SK-N-MC (cell line): Measurements from ENCODE around the gene PPFIBP2.

Experiments
- EZH2 ChIP-seq: fragments of 200-600 bp; sonication (generic); IDR thresholded peaks from one replicate; pipeline ENCODE4 v1.6.1; 2017; ENCODE audit warnings: antibody characterized with exemption
- POLR2AphosphoS5 ChIP-seq: IDR thresholded peaks from 2 replicates; pipeline ENCODE4 v1.6.1; 2012; ENCODE audit warnings: mild to moderate bottlenecking, low read depth, low read length, borderline replicate concordance

- TF ChIP-seq POLR2AphosphoS5: no peak
- TF ChIP-seq EZH2: no peak
These were observed 55.2 kb downstream of the PPFIBP2 start for GRCh38 chr11:7569044-7569443.
